DOHH2 (cell line): Measurements from ENCODE around the gene KCNMA1.

Source experiments
- CTCF ChIP-seq: fragments of 200-600 bp; sonication (generic); IDR thresholded peaks from one replicate; pipeline ENCODE4 v1.5.1; 2014; ENCODE audit warnings: antibody characterized with exemption, mild to moderate bottlenecking, low read depth, low read length; ENCODE audit not compliant: poor library complexity, severe bottlenecking
- EZH2phosphoT487 ChIP-seq: fragments of 200-600 bp; sonication (generic); IDR thresholded peaks from 2 replicates; pipeline ENCODE4 v1.6.1; 2017; ENCODE audit warnings: borderline replicate concordance, mild to moderate bottlenecking, antibody characterized with exemption, low read length, moderate library complexity, mixed read lengths

DNA sequence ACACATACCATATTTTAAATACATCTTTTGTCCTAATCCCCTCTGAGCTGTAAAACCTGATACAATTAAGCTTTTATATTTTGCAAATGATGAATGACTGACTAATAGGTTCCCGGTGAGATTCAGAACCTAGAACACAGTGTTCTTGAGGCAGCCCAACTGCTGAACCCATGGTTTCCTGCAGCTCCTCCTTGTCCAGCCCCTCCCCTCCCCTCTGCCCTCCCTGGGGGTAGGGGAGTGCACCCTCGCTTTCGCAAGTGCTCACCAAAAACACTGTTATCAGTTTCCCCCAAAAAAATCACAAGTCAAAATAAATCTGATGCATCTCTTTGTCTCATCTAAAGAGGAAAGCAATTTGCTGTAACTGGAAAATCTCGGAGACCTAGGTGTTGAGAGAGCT is 602.8 kb downstream of the KCNMA1 start:
- no peak for TF ChIP-seq CTCF
- TF ChIP-seq EZH2phosphoT487, result no peak
